Calu3 (cell line): ENCODE results near the gene ARID1B. TPM values are rescaled to one million over a fixed set of nuclear protein-coding genes. Genes with fewer than 3 reads are reported as not detected.

Experiments
- BruUV-seq: library from RNA; stranded (reverse); fragments of 400-500 nt; replicated peaks from 2 replicates; lab custom pipeline; 2021; lab: Mats Ljungman, UMichigan
- CTCF ChIA-PET: fragments of 300-600 bp; sonication (Branson Sonifier 250); formaldehyde crosslinking; loops from one replicate; lab custom pipeline; 2022; ENCODE audit warnings: antibody characterized with exemption; lab: Charles Lee
- DNase-seq: peaks from one replicate; pipeline ENCODE4 v3.0.0; 2022
- H3K27ac Mint-ChIP-seq: one replicate; pipeline ENCODE4 v1.8.0; 2022; ENCODE audit warnings: mixed read lengths; ENCODE audit not compliant: unreplicated experiment
- H3K27me3 Mint-ChIP-seq: one replicate; pipeline ENCODE4 v1.8.0; 2022; ENCODE audit warnings: mixed read lengths; ENCODE audit not compliant: unreplicated experiment
- H3K36me3 Mint-ChIP-seq: one replicate; pipeline ENCODE4 v1.8.0; 2022; ENCODE audit warnings: mild to moderate bottlenecking, moderate library complexity, mixed read lengths; ENCODE audit not compliant: insufficient read depth, unreplicated experiment
- H3K4me1 Mint-ChIP-seq: one replicate; pipeline ENCODE4 v1.8.0; 2022; ENCODE audit warnings: mild to moderate bottlenecking, low read depth, mixed read lengths; ENCODE audit not compliant: unreplicated experiment
- H3K4me3 Mint-ChIP-seq: one replicate; pipeline ENCODE4 v1.8.0; 2022; ENCODE audit warnings: mild to moderate bottlenecking, low read depth, moderate library complexity, mixed read lengths; ENCODE audit not compliant: unreplicated experiment
- H3K9me3 Mint-ChIP-seq: one replicate; pipeline ENCODE4 v1.8.0; 2022; ENCODE audit warnings: low read depth, mixed read lengths; ENCODE audit not compliant: unreplicated experiment
- intact Hi-C: fragments of 100-400 bp; cut with micrococcal nuclease; formaldehyde crosslinking; loops from one replicate; pipeline ENCODE4 v1.10.0; 2022; ENCODE audit not compliant: unreplicated experiment
- total RNA-seq: library from RNA; stranded (reverse); gene quantifications from 2 replicates; pipeline ENCODE4 v1.2.3, GENCODE V29; 2022
- TF ChIP-seq, protein P1 (sequence below): fragments of 200-600 bp; IDR thresholded peaks from one replicate; pipeline ENCODE4 v1.8.0; 2022; ENCODE audit warnings: antibody characterized with exemption; ENCODE audit not compliant: unreplicated experiment

Gene ARID1B
- total RNA-seq, 1 experiment from 2014 or later: 53.5 TPM

DNA sequence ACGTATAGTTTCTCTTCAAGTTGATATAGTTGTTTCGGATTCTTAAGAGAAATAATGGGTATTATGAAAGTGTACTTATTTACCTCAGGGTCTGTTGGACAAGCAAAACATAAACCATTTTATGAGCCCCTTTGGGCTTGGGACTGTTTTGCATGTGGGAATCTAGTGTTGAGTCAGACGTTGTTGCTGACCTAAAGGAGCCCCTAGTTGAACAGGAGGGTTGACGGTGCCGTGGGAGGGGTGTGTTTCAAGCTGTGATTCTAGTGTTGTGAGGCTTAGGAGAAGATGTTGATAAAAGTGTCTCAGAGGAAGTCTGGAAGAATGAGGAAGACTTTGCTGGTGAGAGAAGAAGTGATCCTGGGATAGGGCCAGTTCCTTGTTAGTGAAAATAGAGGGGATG is 140.0 kb downstream of the ARID1B start:
- Mint-ChIP-seq H3K9me3 (no peaks in the 10 kb centered on the region), H3K27me3 (no peaks in the 10 kb centered on the region), H3K4me1 (peaks cover 16% of the 10 kb centered on the region), H3K36me3 (no peaks in the 10 kb centered on the region), H3K4me3 (no peak overlapping the region), H3K27ac (no peak overlapping the region)
- no peak for DNase-seq
- TF ChIP-seq, protein P1, sequence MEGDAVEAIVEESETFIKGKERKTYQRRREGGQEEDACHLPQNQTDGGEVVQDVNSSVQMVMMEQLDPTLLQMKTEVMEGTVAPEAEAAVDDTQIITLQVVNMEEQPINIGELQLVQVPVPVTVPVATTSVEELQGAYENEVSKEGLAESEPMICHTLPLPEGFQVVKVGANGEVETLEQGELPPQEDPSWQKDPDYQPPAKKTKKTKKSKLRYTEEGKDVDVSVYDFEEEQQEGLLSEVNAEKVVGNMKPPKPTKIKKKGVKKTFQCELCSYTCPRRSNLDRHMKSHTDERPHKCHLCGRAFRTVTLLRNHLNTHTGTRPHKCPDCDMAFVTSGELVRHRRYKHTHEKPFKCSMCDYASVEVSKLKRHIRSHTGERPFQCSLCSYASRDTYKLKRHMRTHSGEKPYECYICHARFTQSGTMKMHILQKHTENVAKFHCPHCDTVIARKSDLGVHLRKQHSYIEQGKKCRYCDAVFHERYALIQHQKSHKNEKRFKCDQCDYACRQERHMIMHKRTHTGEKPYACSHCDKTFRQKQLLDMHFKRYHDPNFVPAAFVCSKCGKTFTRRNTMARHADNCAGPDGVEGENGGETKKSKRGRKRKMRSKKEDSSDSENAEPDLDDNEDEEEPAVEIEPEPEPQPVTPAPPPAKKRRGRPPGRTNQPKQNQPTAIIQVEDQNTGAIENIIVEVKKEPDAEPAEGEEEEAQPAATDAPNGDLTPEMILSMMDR: no peak
- CTCF ChIA-PET: no interaction called here
- intact Hi-C loops: no loop called here
- BruUV-seq: no TSS peak

- CTCF ChIA-PET: no interaction called here
Measured at GRCh38 chr6:156918647-156919046, 141.5 kb downstream of the ARID1B start.

GRCh38 chr6:156919370-156919769 is 142.2 kb downstream of the ARID1B start:
- H3K27ac Mint-ChIP-seq: no peak overlapping the region
- intact Hi-C loops: no loop called here
- no peak for DNase-seq
- peaks cover 10% of the 10 kb centered on the region for H3K4me1 Mint-ChIP-seq
- no TSS peak for BruUV-seq
- CTCF ChIA-PET: no interaction called here
- H3K4me3 Mint-ChIP-seq: no peak overlapping the region
- TF ChIP-seq, protein P1: no peak
- H3K27me3 Mint-ChIP-seq: no peaks in the 10 kb centered on the region
- no peaks in the 10 kb centered on the region for H3K36me3 Mint-ChIP-seq
- H3K9me3 Mint-ChIP-seq: no peaks in the 10 kb centered on the region

More at GRCh38 chr6:156918647-156919046, 141.5 kb downstream of the ARID1B start:
- no peak for DNase-seq
- TF ChIP-seq, protein P1: no peak
- BruUV-seq: no TSS peak
- H3K27ac Mint-ChIP-seq: no peak overlapping the region
- no peaks in the 10 kb centered on the region for H3K27me3 Mint-ChIP-seq
- H3K4me1 Mint-ChIP-seq: peaks cover 10% of the 10 kb centered on the region
- no peaks in the 10 kb centered on the region for H3K36me3 Mint-ChIP-seq
- H3K9me3 Mint-ChIP-seq: no peaks in the 10 kb centered on the region
- intact Hi-C loops: no loop called here
- H3K4me3 Mint-ChIP-seq: no peak overlapping the region

DNA sequence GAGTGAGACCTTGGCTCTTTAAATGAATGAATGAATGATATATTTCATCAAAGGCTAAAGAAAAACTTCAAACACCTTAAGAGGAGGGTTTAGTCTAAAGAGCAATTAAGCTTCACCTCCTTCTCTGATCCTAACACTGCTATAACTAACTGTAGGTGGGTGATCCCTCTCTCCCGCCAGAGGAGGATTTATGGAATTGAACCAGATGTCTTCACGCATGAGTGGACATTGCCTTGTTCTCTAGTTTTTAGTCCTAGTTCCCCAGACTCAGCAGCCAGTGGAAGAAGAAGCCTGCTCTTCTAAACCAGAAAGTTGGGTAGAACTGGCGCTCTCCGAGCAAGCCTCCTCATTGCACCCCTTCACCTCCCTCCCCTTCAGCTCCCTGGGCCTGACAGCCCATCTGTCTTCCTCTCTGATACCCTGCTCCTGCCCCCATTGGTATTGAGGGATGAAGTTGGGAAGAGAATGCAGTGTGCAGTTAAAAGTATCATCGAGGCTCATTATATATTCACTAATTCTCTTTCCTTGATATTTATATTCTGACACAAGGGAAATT is 142.7 kb downstream of the ARID1B start:
- BruUV-seq: no TSS peak
- Mint-ChIP-seq H3K36me3 (no peaks in the 10 kb centered on the region), H3K4me1 (peaks cover 10% of the 10 kb centered on the region), H3K9me3 (no peaks in the 10 kb centered on the region), H3K27me3 (no peaks in the 10 kb centered on the region), H3K27ac (no peak overlapping the region), H3K4me3 (no peak overlapping the region)
- CTCF ChIA-PET: no interaction called here
- intact Hi-C loops: no loop called here
- no peak for DNase-seq
- TF ChIP-seq, protein P1: no peak
